HG03097 (cell line): ENCODE data around the gene SYNE1.

Source experiments
- ATAC-seq: cut with Tn5 transposase; IDR thresholded peaks from one replicate; pipeline ENCODE4 v1.9.1; 2021; ENCODE audit not compliant: unreplicated experiment, low FRiP score

SYNE1 gene

DNA sequence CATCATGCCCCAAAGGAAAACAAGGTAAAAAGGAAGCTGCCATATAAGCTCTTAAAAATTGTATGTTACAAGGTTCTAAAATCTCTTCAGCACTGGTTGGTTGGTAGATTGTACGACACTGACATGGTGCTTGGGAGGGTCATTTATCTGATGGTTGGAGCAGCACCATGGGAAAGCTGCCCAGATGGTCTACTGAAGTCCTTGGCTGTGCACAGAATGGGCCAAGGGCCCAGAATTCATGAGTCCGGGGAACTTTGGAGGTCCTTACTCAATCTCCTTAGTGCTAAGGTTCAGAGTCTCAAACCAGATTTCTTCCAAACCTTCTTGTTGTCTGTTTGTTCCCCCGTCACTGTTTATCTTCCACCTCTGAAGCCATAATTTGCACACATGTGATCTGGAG is 515.3 kb downstream of the SYNE1 start:
- no peak for ATAC-seq

DNA sequence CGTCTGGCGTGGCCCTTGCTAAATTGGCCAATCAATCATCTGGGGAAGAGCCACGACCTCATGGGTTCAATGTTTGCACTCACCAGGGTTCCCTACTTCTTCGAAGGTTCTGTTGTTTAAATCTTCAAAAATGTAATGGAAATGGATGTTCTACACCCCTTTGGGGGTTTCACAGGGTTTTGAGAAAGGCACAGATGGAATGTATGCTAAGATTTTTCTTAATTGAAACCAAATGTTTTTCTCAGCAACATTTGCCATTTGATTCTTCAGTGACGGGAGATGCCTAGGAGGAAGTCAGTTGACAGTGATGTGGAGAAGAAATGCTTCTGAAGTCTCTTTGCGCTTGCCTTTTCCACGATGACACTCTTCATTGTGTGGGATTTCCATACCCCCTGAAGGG is 517.3 kb downstream of the SYNE1 start:
- no peak for ATAC-seq

- no peak for ATAC-seq
Measured at GRCh38 chr6:152118678-152119077, 518.5 kb downstream of the SYNE1 start.

- ATAC-seq, result no peak
Measured at GRCh38 chr6:152118224-152118623, 518.9 kb downstream of the SYNE1 start.

DNA sequence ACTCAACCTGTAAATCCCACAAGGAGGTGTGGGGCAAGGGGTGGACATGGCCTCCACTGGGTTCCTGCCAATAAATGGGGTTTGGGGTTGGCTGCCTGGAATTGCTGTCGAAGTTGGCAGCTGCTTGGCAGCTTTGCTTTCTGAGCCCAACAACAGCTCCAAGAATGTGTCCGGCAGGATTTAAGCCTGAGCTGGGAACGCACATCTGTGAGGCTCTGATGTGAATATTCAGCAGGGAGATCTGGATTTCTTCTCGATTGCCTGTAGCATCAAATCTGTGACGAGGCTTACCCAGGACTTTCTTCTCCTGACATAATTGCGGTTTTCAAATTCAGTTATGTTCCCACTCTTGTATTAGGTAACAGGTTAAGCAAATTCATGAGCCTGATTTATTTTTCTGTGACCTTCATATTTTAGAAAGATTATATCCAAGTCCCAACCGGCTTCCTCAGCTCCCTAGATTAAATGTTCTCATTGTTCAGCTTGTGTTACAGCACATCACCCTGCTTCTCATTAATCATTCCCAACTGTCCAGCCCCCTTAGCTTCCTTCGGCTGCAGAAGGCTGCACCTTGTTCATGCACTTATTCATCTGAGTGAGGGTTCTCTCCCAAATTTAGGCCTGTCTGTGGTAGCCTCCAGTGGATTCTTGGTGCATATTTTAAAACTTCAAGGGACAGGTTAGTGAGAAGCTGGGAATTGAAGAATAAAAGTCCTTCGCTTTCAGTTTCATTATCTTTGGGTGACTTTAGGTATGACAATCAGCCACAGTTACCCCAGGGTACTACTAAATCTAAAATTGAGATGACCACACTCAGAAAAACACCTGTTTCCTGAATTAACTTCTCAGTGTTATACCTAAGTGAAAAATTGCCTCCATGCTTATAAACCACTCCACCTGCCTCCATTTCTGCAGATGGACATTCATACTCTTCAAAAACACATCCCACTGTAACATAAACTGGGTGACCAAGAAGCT is 519.7 kb downstream of the SYNE1 start:
- ATAC-seq, result peak; percentile 57

- ATAC-seq, result no peak
Measured at GRCh38 chr6:152112491-152113261, 524.5 kb downstream of the SYNE1 start.

- ATAC-seq, result no peak
Measured at GRCh38 chr6:152110886-152111820, 526.0 kb downstream of the SYNE1 start.

GRCh38 chr6:152107973-152108372 is 529.2 kb downstream of the SYNE1 start:
- no peak for ATAC-seq

DNA sequence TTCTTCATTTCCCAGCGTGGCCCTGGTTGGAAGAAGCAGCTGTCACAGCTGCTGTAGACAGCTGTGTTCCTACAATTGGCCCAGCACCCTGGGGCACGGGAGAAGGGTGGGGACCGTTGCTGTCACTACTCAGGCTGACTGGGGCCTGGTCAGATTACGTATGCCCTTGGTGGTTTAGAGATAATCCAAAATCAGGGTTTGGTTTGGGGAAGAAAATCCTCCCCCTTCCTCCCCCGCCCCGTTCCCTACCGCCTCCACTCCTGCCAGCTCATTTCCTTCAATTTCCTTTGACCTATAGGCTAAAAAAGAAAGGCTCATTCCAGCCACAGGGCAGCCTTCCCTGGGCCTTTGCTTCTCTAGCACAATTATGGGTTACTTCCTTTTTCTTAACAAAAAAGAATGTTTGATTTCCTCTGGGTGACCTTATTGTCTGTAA is 537.0 kb downstream of the SYNE1 start:
- ATAC-seq, result no peak

DNA sequence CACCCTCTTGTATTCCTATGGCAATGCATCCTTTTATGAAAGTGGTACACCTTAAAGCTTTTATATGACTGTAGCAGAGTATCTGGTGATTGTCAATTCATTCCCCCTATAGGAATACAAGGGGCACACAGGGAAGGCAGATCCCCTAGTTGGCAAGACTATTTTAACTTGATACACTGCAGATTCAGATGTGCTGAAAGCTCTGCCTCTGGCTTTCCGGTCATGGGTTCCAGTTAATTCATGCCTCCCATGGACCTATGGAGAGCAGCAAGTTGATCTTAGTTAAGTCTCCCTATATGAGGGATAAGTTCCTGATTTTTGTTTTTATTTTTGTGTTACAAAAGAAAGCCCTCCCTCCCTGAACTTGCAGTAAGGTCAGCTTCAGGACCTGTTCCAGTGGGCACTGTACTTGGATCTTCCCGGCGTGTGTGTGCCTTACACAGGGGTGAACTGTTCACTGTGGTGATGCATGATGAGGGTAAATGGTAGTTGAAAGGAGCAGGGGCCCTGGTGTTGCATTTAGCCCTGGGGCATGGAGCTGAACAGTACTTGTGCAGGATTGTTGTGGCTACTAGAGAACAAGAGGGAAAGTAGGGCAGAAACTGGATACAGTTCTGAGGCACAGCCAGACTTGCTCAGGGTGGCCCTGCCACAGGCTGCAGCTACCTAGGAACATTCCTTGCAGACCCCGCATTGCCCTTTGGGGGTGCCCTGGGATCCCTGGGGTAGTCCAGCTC is 537.5 kb downstream of the SYNE1 start:
- no peak for ATAC-seq

- ATAC-seq, result no peak
Measured at GRCh38 chr6:152098683-152099082, 538.5 kb downstream of the SYNE1 start.

DNA sequence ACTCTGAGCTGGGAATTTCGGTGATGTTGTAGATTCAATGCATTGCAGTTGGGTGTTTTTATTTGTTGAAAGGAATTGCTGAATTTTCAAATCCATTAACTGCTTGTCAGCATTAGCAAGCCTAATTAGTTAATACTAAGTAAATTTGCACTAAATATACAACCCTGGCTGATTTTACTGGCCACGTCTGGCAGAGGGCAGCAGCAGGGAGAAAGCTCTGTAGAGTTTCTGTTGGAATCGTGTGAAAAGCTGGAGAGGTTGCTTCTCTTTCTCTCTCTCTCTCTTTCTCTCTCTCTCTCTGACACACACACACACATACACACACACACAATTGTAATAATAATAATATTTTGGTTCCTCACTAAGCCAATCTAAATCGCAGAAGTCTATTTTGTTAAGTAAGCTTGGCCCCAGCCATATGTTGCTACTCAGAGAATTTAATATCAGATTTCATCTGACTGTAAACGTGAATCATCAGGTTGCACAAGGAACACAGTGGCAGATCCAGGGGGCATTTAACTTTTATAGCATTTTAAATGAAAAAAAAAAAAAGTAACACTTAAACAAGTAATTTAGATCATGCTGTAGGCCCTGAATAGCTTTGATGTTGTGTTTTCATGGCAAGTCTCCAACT is 540.2 kb downstream of the SYNE1 start:
- ATAC-seq, result no peak

- ATAC-seq, result no peak
Measured at GRCh38 chr6:152094992-152095592, 542.1 kb downstream of the SYNE1 start.

DNA sequence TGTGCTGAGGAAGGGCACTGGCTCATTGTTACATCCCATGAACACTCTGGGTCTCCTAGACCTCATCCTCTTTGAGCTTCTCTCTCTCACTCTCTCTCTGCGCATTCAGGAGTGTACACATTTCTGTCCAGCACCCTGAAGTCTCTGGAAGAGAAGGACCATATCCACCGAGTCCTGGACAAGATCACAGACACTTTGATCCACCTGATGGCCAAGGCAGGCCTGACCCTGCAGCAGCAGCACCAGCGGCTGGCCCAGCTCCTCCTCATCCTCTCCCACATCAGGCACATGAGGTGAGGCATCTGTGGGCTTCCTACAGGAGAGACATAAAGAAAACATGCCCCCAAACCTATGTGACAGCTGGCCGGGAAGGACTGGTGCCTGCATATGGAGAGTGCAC is 542.9 kb downstream of the SYNE1 start:
- no peak for ATAC-seq

DNA sequence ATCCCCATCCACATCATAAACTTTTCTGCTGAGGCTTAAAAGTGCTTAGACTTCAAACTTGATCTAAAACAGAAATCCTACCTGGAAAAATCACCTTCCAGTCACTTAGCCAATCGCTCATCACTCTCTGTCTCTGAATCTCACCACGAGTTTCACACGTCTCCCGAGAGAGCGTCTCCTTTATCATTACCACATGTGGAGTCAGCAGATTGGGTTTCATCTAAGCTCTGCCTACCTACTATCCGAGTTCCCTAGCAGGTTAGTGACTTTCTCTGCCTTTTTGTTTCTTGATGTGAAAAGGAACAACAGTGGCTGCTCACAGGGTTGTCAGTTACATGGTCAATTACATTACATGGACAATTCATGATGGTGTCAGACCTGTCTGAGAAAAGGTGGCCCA is 543.5 kb downstream of the SYNE1 start:
- no peak for ATAC-seq

- no peak for ATAC-seq
Measured at GRCh38 chr6:152091851-152092341, 545.3 kb downstream of the SYNE1 start.

DNA sequence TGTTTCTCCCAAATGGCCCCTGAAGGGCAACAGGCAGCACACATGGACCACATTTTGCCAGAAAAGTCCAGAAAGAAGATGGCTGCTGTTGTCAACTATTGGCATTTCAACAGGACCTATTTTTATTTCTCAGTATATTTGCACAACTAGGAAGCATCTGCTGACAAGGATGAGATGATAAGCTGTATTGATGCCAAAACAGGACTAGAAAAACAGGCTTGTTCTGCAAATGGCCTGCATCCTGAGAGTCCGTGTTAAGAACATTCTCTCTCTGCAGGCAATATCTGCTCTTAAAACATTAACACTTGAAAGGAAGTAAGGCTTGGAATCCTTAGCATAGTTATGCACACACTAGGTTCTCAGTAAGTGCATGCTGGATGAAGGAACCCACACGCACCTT is 546.0 kb downstream of the SYNE1 start:
- ATAC-seq, result no peak

DNA sequence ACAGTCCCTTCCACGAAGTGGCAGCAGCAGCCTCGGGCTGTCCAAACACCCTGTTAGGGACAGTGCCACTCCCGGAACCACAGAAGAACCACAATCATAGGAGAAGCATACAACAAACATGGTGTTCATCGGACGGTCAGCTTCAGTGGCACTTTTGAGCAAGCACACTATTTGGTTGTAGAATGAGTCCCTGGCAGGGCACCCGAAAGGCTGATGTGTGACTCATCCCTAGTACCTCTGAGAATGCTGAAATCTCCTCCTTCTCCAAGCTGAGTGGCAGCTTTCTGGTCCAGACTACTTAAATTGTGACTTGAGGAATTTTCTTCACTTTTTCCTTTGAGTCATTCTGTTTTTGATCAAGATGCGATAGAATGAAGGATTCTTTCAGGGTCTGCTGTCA is 547.2 kb downstream of the SYNE1 start:
- no peak for ATAC-seq

DNA sequence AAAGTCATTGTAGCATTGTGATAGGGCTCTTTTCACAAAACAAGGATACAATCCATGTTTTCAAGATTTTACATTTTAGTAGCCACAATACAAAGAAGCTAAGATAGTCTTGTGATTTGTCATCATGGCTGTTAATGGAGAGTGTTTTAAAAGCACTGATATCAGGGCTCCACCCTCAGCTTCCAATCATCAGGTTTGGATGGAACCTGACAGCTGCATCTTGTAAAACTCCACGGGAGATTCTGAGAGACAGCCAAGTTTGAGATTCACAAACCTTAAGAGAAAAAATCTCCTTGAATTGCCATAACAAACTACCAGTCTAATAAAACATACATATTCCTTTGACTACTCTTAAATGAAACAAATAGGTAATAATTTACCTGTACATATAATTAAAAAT is 549.5 kb downstream of the SYNE1 start:
- no peak for ATAC-seq
